Prostate gland (tissue), 2 donors: ENCODE results near the gene OR10H3. TPM values are rescaled to one million over a fixed set of nuclear protein-coding genes. Genes with fewer than 3 reads are reported as not detected.
"Not testable (repeated sequence)": the region's sequence is repeated elsewhere in the genome, so short reads cannot be mapped to it uniquely, and the experiment has no call there.

Source experiments
- DNase-seq: peaks from one replicate; pipeline ENCODE4 v3.0.0-alpha.2; 2019; ENCODE audit warnings: low spot score
- H3K27ac ChIP-seq, 2 donors: fragments of 200-600 bp; sonication (generic); 2 replicates each; pipeline ENCODE4 v1.5.1; 2017 to 2019
- H3K27me3 ChIP-seq: fragments of 200-600 bp; sonication (generic); replicated peaks from 2 replicates; pipeline ENCODE4 v1.5.1; 2019; ENCODE audit not compliant: insufficient read depth
- H3K36me3 ChIP-seq, 2 donors: fragments of 200-600 bp; sonication (generic); 1 replicate in 1 of 2; 2 replicates in 1 of 2; pipeline versions ENCODE4 v1.5.1 to v1.8.1; 2017 to 2019
- H3K4me1 ChIP-seq: fragments of 200-600 bp; sonication (generic); replicated peaks from 2 replicates; pipeline ENCODE4 v1.5.1; 2019
- H3K4me3 ChIP-seq, 2 donors: fragments of 200-600 bp; sonication (generic); 2 replicates each; pipeline ENCODE4 v1.5.1; 2017 to 2019
- H3K9me3 ChIP-seq: fragments of 200-600 bp; sonication (generic); 2 replicates; pipeline ENCODE4 v1.5.1; 2017
- POLR2A ChIP-seq: fragments of 450-650 bp; IDR thresholded peaks from one replicate; pipeline ENCODE4 v1.6.1; 2016; ENCODE audit warnings: antibody characterized with exemption, mild to moderate bottlenecking
- POLR2AphosphoS5 ChIP-seq: sonication (generic); formaldehyde crosslinking; IDR thresholded peaks from one replicate; pipeline ENCODE4 v1.6.1; 2017; ENCODE audit warnings: antibody characterized with exemption
- WGBS: methylation state at CpG from one replicate; pipeline ENCODE4 v1.1.5; 2018; 5-methylcytosine and 5-hydroxymethylcytosine counted together
- intact Hi-C: fragments of 100-400 bp; cut with DNase I; formaldehyde crosslinking; loops from one replicate; pipeline ENCODE4 v1.14.2; 2022
- total RNA-seq, 2 donors: library from RNA; depleted of rRNA; stranded (reverse); fragments of >200 nt; gene quantifications; one replicate each; pipeline ENCODE4 v1.1.0, GENCODE V29; 2016
- TF ChIP-seq, protein P1 (sequence below), 4 experiments: fragments of 200-600 bp in 2 of 4; fragments of 450-650 bp in 2 of 4; sonication (generic) in 2 of 4; IDR thresholded peaks; 1 replicate in 3 of 4; 2 replicates in 1 of 4; pipeline ENCODE4 v1.5.1; 2016 to 2019; ENCODE audit warnings: antibody characterized with exemption in 4 of 4, mild to moderate bottlenecking in 2 of 4, moderate library complexity in 2 of 4

The OR10H3 gene
- total RNA-seq, 2 donors from 2014 or later, result not detected

DNA sequence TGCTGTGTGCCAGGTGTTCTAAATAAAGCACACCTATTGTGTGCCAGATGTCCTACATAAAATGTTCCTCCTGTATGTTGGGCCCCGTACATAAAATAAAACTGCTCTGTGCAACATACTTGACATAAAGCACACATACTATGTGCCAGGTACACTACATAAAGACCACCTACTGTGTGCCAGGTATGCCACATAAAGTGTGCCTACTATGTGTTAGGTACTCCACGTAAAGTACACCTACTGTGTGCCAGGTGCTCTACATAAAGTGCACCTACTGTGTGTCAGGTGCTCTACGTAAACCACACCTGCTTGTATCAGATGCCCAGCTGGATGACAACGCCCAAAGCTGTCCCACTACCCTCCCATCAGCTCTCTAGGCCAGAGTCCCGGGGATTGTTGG, 43.9 kb downstream of the OR10H3 start:
- TF ChIP-seq POLR2A (no peak), POLR2AphosphoS5 (no peak)
- TF ChIP-seq, protein P1, sequence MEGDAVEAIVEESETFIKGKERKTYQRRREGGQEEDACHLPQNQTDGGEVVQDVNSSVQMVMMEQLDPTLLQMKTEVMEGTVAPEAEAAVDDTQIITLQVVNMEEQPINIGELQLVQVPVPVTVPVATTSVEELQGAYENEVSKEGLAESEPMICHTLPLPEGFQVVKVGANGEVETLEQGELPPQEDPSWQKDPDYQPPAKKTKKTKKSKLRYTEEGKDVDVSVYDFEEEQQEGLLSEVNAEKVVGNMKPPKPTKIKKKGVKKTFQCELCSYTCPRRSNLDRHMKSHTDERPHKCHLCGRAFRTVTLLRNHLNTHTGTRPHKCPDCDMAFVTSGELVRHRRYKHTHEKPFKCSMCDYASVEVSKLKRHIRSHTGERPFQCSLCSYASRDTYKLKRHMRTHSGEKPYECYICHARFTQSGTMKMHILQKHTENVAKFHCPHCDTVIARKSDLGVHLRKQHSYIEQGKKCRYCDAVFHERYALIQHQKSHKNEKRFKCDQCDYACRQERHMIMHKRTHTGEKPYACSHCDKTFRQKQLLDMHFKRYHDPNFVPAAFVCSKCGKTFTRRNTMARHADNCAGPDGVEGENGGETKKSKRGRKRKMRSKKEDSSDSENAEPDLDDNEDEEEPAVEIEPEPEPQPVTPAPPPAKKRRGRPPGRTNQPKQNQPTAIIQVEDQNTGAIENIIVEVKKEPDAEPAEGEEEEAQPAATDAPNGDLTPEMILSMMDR (IDR thresholded peaks at IDR 0.05), result no peak
- no peaks in the 10 kb centered on the region for H3K36me3 ChIP-seq
- DNase-seq, result no peak
- no peaks in the 10 kb centered on the region for H3K27me3 ChIP-seq
- H3K9me3 ChIP-seq, result no peaks in the 10 kb centered on the region
- intact Hi-C loops, result no loop called here
- no peak overlapping the region for H3K27ac ChIP-seq
- no peak overlapping the region for H3K4me3 ChIP-seq
- no peaks in the 10 kb centered on the region for H3K4me1 ChIP-seq
- WGBS, result 72% methylated on average over 5 of the region's 5 CpGs

DNA sequence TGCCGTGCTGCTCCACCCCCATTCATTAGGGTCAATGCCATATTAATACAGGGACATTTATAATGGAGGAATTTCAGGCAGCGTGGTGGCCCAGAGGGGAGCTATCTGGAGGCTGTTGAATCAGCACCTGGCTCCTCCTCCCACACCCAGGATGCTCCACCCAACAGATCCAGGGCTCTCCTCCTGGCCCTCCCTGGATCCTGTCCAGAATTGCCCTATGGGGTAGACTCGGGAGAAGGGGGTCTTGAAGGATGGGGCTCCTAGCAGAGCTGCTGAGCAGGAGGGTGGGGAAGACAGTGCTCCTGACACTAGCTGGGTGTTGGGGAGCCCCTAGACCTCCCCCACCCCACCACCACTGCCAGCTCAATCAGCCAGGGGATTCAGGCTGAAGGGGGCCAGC, 44.4 kb downstream of the OR10H3 start:
- Histone ChIP-seq H3K4me1 (no peaks in the 10 kb centered on the region), H3K9me3 (no peaks in the 10 kb centered on the region), H3K27ac (no peak overlapping the region), H3K36me3 (no peaks in the 10 kb centered on the region), H3K4me3 (no peak overlapping the region), H3K27me3 (no peaks in the 10 kb centered on the region)
- 71% methylated on average over 3 of the region's 3 CpGs for WGBS
- TF ChIP-seq POLR2A, result no peak
- intact Hi-C loops, result no loop called here
- no peak for DNase-seq

DNA sequence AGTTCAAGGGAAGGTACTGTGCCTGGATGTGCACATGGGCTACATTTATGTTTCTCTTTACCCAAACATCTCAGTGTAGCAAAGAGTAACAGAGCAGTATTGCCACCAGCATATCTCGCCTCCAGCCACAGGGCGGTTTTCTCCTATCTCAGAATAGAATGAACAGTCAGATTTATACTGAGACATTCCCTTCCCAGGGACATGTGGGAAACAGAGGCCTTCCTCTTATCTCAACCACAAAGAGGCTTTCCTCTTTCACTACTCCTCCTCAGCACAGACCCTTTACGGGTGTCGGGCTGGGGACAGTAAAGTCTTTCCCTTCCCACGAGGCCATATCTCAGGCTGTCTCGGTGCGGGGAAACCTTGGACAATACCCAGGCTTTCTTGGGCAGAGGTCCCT, 45.1 kb downstream of the OR10H3 start:
- H3K27me3 ChIP-seq, intact Hi-C loops: not testable (repeated sequence)

DNA sequence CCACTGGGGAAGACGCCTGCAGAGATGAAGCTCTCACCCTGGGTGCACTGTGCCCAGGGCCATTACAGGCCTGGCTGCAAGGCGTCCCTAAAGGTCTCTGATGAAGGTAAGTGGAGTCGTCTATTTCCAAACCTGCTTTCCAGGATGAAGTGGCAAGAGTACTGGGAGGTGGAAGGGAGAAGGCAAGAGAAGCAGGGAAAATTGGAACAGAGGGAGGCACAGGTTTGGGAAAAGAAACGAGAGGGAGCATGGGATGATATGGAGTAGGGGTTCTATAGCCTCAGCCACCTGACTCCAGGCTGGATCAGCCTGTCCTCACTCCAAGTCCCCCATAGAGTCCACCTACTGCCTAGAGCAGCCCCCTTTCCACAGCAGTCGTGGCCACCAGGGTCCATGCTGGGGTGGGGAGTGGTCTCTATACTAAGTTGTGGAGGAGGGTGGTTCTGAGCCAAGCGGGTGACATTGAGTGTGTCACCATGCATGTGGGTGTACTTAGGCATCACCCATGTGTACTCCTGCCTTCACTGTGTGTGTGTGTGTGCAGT, 49.9 kb downstream of the OR10H3 start, which contains the start of gene OR10H5:
Gene OR10H5 (plus strand): TSS at position 51 of the 545 bp plus-strand sequence. CDS start 6,388 bp downstream, outside the sequence.
- no peaks in the 10 kb centered on the region for H3K9me3 ChIP-seq
- H3K36me3 ChIP-seq, result no peaks in the 10 kb centered on the region
- TF ChIP-seq POLR2AphosphoS5 (no peak), POLR2A (no peak)
- TF ChIP-seq, protein P1 (IDR thresholded peaks at IDR 0.05), result no peak
- H3K4me1 ChIP-seq, result no peaks in the 10 kb centered on the region
- 71% methylated on average over 6 of the region's 6 CpGs for WGBS
- H3K27me3 ChIP-seq, result no peaks in the 10 kb centered on the region
- no peak for DNase-seq
- intact Hi-C loops, result no loop called here
- no peak within 1 kb of the TSS for H3K27ac ChIP-seq
- no peak within 1 kb of the TSS for H3K4me3 ChIP-seq

More for the DNA sequence above, 45.1 kb downstream of the OR10H3 start:
- DNase-seq, H3K4me1 ChIP-seq, H3K36me3 ChIP-seq, H3K4me3 ChIP-seq, H3K9me3 ChIP-seq, H3K27ac ChIP-seq: not testable (repeated sequence)
- 32% methylated on average over 7 of the region's 7 CpGs for WGBS

DNA sequence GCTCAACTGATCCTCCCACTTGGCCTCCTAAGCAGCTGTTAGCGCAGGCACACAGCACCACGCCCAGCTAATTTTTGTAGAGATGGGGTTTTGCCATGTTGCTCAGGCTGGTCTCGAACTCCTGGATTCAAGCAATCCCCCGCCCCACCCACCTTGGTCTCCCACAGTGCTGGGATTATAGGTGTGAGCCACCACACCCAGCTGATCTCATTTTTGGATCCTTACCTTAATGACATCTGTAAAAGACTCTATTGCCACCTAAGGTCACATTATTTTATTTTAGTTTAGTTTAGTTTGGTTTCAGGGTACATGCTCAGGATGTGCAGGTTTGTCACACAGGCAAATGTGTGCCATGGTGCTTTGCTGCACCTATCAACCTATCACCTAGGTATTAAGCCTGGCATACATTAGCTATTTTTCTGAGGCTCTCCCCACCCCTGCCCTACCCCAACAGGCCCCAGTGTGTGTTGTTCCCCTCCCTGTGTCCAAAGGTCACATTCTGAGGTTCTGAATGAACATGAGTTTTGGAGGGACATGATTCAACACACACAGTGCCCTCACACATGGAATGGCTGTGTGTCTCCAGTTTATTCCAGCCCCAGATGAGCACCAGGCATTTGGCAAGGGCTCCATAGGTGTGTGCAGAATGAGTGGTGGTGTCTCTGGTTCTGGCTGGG, 50.9 kb downstream of the OR10H3 start:
- H3K27me3 ChIP-seq, result no peaks in the 10 kb centered on the region
- no peak for TF ChIP-seq POLR2A
- TF ChIP-seq POLR2AphosphoS5, result no peak
- TF ChIP-seq, protein P1 (IDR thresholded peaks at IDR 0.05), result no peak
- H3K36me3 ChIP-seq, result no peaks in the 10 kb centered on the region
- H3K4me3 ChIP-seq, result no peak overlapping the region
- H3K4me1 ChIP-seq, result no peaks in the 10 kb centered on the region
- 75% methylated on average over 4 of the region's 4 CpGs for WGBS
- DNase-seq, result no peak
- H3K9me3 ChIP-seq, result no peaks in the 10 kb centered on the region
- no peak overlapping the region for H3K27ac ChIP-seq
- intact Hi-C loops, result no loop called here

DNA sequence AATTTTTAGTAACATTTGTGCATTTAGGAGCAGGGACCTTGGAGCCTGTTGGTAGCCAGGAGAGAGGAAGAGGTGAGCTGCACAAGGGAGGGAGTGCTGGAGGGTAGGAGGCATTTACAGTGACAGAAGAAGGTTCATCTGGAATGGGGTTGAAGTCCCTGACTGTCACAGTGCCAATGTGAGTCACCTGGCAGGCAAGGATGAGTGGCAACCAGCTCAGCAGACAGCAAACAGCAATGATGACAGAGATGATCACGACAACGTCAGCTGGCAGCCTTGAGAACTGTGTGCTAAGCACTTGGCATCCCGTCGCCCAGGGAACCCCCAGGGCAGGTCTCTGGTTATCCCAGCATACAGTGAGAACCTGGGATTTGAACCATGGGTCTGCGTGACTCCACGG, 52.3 kb downstream of the OR10H3 start:
- Histone ChIP-seq H3K4me3 (no peak overlapping the region), H3K27me3 (no peaks in the 10 kb centered on the region), H3K27ac (no peak overlapping the region), H3K36me3 (no peaks in the 10 kb centered on the region), H3K9me3 (no peaks in the 10 kb centered on the region), H3K4me1 (no peaks in the 10 kb centered on the region)
- no peak for DNase-seq
- WGBS, result 41% methylated on average over 6 of the region's 6 CpGs
- intact Hi-C loops, result no loop called here
- TF ChIP-seq POLR2AphosphoS5, result no peak
- TF ChIP-seq POLR2A, result no peak
- TF ChIP-seq, protein P1 (IDR thresholded peaks at IDR 0.05), result no peak
